HG03520 (cell line): ENCODE data around the gene SLC35G4.
"Not testable (repeated sequence)": the region's sequence is repeated elsewhere in the genome, so short reads cannot be mapped to it uniquely, and the experiment has no call there.

Experiments
- ATAC-seq: cut with Tn5 transposase; IDR thresholded peaks from one replicate; pipeline ENCODE4 v1.9.1; 2021; ENCODE audit warnings: mild to moderate bottlenecking, moderate library complexity; ENCODE audit not compliant: unreplicated experiment

Gene SLC35G4

DNA sequence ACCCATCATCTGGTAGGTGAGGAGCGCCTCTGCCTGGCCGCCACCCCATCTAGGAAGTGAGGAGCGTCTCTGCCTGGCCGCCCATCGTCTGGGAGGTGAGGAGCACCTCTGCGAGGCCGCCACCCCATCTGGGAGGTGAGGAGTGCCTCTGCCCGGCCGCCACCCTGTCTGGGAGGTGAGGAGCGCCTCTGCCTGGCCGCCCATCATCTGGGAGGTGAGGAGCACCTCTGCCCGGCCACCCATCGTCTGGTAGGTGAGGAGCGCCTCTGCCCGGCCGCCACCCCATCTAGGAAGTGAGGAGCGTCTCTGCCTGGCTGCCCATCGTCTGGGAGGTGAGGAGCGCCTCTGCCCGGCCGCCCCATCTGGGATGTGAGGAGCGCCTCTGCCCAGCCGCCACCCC is 4.2 kb downstream of the SLC35G4 start:
- not testable (repeated sequence) for ATAC-seq

DNA sequence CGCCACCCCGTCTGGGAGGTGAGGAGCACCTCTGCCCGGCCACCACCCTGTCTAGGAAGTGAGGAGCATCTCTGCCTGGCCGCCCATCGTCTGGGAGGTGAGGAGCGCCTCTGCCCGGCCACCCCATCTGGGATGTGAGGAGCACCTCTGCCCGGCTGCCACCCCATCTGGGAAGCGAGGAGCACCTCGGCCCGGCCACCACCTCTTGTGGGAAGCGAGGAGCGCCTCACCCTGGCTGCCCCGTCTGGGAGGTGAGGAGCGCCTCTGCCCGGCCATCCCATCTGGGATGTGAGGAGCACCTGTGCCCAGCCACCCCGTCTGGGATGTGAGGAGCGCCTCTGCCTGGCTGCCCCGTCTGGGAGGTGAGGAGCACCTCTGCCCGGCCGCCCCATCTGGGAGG is 4.6 kb downstream of the SLC35G4 start:
- not testable (repeated sequence) for ATAC-seq

DNA sequence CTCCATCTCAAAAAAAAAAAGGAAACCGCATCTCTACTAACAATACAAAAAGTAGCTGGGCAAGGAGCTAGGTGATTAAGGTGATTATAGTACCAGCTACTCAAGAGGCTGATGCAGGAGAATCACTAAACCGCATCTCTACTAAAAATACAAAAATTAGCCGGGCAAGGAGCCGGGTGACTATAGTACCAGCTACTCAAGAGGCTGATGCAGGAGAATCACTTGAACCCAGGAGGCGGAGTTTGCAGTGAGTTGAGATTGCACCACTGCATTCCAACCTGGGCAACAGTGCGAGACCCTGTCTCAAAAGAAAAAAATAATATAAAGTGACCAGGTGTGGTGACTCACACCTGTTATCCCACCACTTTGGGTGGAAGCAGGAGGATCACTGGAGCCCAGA is 5.6 kb downstream of the SLC35G4 start:
- not testable (repeated sequence) for ATAC-seq

DNA sequence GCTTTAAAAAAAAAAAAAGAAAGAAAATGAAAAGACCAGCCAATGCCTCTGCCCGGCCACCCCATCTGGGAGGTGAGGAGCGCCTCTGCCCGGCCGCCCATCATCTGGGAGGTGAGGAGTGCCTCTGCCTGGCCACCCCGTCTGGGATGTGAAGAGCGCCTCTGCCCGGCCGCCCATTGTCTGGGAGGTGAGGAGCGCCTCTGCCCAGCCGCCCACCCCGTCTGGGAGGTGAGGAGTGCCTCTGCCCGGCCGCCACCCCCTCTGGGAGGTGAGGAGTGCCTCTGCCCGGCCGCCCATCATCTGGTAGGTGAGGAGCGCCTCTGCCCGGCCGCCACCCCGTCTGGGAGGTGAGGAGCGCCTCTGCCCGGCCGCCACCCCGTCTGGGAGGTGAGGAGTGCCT is 37.9 kb downstream of the SLC35G4 start:
- ATAC-seq: not testable (repeated sequence)

DNA sequence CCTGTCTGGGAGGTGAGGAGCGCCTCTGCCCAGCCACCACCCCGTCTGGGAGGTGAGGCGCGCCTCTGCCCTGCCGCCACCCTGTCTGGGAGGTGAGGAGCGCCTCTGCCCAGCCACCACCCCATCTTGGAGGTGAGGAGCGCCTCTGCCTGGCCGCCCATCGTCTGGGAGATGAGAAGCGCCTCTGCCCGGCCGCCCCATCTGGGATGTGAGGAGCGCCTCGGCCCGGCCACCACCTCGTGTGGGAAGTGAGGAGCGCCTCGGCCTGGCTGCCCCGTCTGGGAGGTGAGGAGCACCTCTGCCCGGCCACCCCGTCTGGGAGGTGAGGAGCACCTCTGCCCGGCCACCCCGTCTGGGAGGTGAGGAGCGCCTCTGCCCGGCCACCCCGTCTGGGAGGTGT is 38.4 kb downstream of the SLC35G4 start:
- ATAC-seq: not testable (repeated sequence)

DNA sequence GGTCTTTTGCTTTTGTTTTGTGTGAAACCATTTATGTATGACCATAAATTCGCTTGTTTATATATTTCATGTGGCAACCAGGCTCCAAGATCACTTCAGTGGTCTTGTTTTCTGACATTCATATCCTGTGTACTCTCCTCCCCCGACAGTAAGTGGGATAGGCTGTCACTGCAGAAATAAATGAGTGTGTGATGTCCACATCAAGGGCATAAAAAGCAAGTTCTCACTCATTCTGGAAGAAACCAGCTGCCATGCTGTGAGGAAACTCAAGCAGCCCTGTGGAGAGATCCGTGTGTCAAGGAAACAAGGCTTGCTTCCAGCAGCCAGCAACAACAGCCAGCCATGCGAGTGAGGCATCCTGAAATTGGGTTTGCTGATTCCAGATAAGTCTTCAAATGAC is 40.4 kb downstream of the SLC35G4 start:
- no peak for ATAC-seq

DNA sequence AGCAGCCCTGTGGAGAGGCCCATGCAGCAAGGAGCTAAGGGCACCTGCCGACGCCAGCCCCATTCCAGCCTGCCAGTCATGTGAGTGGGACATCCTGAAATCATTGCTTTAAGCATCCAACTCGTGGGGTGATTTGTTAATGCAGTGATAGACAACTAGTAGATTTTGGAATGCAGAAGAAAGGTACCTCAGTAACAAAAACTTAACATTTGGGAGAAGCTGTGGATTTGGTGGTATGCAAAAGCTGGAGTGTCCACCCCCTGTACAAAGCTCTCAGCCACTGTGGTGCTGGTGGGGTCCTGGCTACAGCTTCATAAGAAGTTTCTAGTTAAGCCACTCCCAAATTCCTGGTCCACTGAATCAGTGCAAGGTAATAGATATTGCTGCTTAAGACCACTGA is 42.5 kb downstream of the SLC35G4 start:
- ATAC-seq: no peak

DNA sequence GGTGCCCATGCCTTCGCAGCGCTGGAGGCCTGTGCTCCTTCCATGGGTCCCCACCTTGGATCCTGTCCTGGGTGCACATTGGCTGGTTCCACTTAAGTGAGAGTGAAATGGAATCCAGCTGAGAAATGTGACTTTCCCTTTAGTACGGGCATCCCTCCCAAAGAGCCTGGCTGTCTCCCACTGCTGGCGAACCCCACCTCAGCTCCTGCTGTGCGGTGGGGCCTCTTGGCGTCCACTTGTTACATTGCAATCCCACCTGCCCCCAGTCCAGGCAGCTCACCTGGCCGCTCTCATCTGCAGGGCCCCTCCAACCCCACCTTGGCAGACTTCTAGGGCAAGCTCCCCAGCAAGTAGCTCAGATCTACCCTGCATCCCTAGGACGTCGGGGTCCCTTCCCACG is 44.1 kb downstream of the SLC35G4 start:
- ATAC-seq: no peak

DNA sequence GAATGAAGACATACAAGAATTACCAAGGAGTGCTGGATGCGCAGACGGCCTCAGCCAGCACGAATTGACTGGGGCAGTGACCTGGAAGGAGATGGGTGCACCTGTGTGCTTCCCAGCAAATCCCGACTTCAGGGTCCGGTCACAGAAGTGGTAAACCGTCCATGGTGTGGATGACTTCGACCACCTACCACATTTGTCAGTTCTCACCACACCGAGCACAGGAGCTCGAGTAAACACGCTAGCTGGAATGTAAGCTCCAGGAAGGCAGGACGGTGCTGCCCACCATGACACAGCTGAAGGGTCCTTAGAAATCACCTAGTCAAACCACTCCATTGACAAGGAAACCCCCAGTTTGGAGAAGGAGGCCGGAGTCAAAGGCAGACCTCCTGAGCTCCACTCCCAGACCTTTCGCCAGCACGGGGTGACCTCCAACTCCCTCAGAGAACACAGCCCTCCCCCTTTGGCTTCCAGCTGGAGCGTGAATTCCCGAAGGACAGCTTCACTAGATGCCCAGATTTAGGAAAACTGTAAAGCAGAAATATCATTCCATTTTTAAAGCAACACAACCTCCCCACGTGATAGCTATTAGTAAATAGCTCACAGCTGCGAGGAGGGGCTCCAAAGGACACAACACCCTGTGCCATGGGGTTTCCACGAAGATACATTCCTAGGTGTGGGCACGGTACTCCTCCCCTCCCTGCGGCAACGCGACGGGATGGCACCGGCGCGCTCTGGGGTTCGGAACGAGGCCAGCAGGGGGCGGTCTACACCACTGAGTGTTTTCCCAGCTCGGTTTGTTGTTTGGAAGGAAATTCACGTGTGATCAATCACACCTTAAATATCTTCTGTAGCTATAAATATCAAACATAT is 45.6 kb downstream of the SLC35G4 start:
- no peak for ATAC-seq

DNA sequence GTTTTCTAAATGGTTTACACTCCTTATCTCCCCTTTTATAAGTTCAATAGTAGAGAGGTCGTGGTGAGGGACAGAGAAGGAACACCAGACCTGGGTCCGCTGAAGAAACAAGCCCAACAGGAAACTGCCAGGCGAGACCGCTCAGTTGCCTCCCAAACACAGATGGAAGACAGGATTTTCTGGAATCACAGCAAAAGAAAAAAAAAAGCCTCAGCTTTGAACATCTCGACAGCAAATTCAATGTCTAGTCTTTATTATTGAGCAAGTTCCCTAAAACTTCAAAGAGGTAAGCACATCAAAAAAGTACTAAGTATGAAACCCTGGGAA is 46.2 kb downstream of the SLC35G4 start:
- no peak for ATAC-seq

DNA sequence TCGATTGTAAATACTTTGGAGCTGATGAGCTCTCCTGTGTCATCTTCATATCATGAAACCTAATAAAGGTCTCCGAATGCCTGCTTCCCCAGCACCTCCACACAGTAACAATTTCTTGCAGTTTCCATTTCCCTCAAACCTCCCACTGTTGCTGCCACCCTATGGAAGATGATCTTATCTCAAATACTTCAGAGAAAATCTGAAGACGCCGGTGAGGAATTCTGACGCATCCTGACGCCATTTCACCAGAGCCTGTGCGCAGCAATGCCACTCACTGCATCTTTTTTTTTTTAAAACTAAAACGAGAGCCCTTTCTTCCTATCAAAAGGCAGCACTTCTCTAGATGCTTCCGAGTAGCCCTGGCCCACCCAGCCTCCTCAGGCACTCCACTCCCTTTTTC is 47.8 kb downstream of the SLC35G4 start:
- ATAC-seq: no peak

DNA sequence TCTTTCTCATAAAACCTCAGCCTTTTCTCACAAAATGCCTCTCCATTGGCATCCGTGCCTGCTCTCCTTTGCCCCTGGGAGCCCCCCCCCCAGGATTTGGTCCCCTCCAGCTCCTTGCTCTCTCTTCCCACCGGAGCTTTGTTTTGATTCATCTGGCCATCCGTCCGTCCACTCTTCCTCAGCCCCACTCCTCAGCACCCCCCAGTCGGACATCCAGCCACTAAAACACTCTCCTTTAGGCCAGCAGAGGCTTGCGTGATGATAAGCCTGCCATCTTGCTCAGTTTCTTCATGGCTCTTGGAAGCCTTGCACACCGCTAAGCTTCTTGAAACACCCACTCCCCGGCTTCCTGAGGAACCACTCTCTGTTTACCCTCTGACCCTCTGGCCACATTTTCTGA is 48.2 kb downstream of the SLC35G4 start:
- ATAC-seq: no peak

DNA sequence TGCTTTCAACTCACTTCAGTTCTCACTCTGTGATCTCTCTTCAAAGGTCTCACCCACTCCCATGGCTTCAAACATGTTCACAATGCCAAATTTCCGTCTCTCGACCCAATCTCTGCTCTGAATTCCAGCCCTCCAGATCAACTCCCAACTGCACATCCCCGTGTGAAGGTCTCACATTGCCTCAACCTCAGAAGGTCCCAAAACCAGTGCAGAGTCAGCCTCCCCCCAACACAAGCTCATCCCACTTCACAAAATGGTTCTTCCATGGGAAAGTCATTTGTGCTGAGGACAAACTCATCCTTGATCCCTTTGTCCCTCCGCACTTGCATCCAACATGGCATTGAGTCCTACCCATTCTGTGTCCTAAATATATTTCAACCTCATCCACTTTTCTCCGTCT is 48.6 kb downstream of the SLC35G4 start:
- no peak for ATAC-seq

DNA sequence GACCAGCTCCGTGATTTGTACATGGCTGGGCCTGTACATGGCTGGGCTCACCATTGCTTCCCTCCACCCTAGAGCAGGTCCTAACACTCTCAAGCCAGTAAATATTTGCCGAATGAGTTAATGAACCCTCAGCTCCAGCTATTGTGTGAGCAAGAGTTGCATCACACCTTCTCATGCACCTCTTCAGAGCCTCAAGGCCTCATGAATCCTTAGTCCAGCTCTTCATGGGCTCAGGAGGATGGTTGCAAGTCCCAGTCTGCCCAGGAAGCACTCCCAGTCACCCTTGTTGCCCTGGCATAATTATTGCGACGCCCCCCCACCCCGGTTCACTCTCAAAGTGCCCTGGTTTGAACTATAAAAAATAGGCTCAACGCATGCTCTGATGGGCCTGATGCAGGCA is 49.6 kb downstream of the SLC35G4 start:
- no peak for ATAC-seq
